Colonic mucosa (tissue), 4 donors: Measurements from ENCODE around the gene OR2S2. TPM values are rescaled to one million over a fixed set of nuclear protein-coding genes. Genes with fewer than 3 reads are reported as not detected.
"Not testable (repeated sequence)": the region's sequence is repeated elsewhere in the genome, so short reads cannot be mapped to it uniquely, and the experiment has no call there.

Experiments
- DNase-seq: peaks from one replicate; pipeline ENCODE4 v3.0.0-alpha.2; 2020
- H3K27ac ChIP-seq: fragments of 200-600 bp; one replicate; pipeline ENCODE4 v1.8.0; 2021
- H3K27me3 ChIP-seq: fragments of 200-600 bp; one replicate; pipeline ENCODE4 v1.8.0; 2021
- H3K36me3 ChIP-seq: fragments of 200-600 bp; one replicate; pipeline ENCODE4 v1.8.0; 2021
- H3K4me1 ChIP-seq: fragments of 200-600 bp; one replicate; pipeline ENCODE4 v1.8.0; 2021; ENCODE audit warnings: mild to moderate bottlenecking
- H3K4me3 ChIP-seq: fragments of 200-600 bp; one replicate; pipeline ENCODE4 v1.8.0; 2021
- H3K9ac ChIP-seq, 2 donors: one replicate each; pipeline ENCODE4 v1.7.0; 2013; ENCODE audit warnings: control low read depth in 2 of 2, low read depth in 2 of 2, low read length in 2 of 2
- H3K9me3 ChIP-seq: fragments of 200-600 bp; one replicate; pipeline ENCODE4 v1.8.0; 2021
- intact Hi-C: fragments of 100-400 bp; cut with DNase I; formaldehyde crosslinking; loops from one replicate; pipeline ENCODE4 v1.14.1; 2022
- total RNA-seq, 2 donors: library from RNA; stranded (reverse); fragmentation: NEBNext Ultra II Directional in 1 of 2; extraction: Animal tissue kit (Norgen Biotek cat#: 25700) in 1 of 2; gene quantifications; one replicate each; pipeline ENCODE4 v1.2.1, GENCODE V29; 2021
- TF ChIP-seq, protein P1 (sequence below): fragments of 200-600 bp; IDR thresholded peaks from one replicate; pipeline ENCODE4 v1.8.0; 2022; ENCODE audit warnings: antibody characterized with exemption, mild to moderate bottlenecking
- donor health status: healthy.
- donor health status: DM: no; HTN: no; CAD: no.
- donor health status: DM: no; HTN: no; CAD: no.

The OR2S2 gene
- total RNA-seq, 2 donors from 2014 or later: not detected

DNA sequence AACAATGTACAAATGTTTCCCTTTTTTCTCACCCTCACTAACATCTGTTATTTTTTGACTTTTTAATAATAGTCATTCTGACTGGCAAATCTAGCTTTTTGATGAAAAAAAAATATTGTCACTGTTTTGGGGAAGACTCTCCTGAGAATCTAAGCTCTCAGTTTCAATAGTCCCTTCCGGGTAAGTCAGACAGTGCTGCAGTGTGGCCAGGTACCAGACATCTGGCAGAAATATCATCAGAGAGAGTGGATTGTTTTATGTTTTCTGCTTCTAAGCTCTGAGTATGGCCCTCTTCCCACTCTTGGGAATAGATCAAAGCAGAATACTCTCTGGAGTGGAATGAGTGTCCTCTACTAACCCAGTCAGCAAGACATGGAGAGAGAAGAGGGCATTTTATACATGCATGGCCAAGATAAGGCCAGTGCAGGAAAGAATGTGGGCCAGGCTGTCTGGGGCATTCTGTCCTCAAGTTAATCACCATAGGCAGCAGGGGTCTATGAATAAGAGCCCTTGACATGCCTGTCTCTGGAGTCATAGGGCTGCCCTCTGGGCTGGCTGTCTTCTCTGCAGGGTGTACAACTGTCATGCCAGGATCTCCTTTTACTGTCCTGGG, 38.5 kb upstream of the OR2S2 start:
- Histone ChIP-seq H3K4me3 (no peak overlapping the region), H3K27me3 (no peaks in the 10 kb centered on the region), H3K27ac (no peak overlapping the region), H3K4me1 (no peaks in the 10 kb centered on the region), H3K9me3 (no peaks in the 10 kb centered on the region), H3K36me3 (no peaks in the 10 kb centered on the region), H3K9ac (no peak overlapping the region)
- intact Hi-C loops: no loop called here
- no peak for DNase-seq
- TF ChIP-seq, protein P1, sequence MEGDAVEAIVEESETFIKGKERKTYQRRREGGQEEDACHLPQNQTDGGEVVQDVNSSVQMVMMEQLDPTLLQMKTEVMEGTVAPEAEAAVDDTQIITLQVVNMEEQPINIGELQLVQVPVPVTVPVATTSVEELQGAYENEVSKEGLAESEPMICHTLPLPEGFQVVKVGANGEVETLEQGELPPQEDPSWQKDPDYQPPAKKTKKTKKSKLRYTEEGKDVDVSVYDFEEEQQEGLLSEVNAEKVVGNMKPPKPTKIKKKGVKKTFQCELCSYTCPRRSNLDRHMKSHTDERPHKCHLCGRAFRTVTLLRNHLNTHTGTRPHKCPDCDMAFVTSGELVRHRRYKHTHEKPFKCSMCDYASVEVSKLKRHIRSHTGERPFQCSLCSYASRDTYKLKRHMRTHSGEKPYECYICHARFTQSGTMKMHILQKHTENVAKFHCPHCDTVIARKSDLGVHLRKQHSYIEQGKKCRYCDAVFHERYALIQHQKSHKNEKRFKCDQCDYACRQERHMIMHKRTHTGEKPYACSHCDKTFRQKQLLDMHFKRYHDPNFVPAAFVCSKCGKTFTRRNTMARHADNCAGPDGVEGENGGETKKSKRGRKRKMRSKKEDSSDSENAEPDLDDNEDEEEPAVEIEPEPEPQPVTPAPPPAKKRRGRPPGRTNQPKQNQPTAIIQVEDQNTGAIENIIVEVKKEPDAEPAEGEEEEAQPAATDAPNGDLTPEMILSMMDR: no peak

DNA sequence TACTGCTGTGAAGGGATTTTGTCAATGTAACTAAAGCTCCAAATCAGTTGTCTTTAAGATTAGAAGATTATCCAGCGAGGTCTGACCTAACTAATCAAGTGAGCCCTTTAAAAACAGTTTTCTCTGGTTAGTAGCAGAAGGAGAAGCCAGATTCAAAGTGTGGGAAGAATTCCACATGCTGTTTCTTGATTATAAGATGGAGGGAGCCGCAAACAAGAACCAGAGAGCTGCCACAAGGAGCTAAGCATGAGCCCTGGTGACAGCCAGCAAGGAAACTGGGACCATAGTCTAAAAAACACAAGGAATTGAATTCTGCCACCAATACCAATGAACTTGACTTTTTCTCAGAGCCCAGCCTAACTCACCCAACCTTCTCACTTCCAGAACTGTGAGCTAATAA, 37.0 kb upstream of the OR2S2 start:
- Histone ChIP-seq H3K36me3 (no peaks in the 10 kb centered on the region), H3K9me3 (no peaks in the 10 kb centered on the region), H3K4me1 (no peaks in the 10 kb centered on the region), H3K27me3 (no peaks in the 10 kb centered on the region), H3K9ac (no peak overlapping the region), H3K4me3 (no peak overlapping the region), H3K27ac (no peak overlapping the region)
- TF ChIP-seq, protein P1: no peak
- intact Hi-C loops: no loop called here
- DNase-seq: no peak

DNA sequence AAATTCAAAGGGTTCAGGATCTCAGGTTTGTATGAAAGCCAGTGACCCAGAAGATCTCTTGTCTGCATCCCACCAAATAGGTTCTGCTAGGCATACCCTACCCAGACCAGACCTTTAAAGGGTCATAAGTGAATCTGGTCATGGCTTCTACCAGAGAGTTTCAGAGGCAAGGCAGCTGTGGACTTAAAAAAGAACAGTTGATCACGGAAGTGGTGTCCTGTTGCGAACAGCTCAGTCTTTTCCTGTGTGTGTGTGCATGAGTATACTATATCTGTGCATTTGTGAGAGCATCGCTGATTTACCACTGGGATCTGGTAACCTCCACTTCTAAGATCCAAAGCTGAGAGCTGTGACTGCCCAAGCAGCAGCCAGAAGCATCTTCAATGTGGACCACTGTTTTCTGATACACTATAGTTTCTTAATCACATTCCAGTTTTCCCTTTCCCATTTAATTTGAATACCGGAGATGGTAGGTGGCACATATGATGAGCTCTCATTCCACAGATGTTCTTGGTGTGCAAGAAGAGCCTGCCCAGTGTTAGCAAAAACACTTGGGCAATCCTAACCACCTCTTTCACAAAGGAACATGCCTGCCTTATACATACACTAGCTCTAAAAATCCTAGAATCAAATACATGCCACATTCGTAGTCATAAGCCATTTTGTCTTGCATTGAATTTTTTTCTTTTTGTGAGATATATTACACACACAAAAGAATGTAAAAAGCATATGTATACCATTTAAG, 36.2 kb upstream of the OR2S2 start:
- H3K4me3 ChIP-seq: no peak overlapping the region
- H3K36me3 ChIP-seq: no peaks in the 10 kb centered on the region
- no peak for DNase-seq
- no peaks in the 10 kb centered on the region for H3K4me1 ChIP-seq
- TF ChIP-seq, protein P1: no peak
- no peaks in the 10 kb centered on the region for H3K27me3 ChIP-seq
- no peak overlapping the region for H3K27ac ChIP-seq
- H3K9ac ChIP-seq: no peak overlapping the region
- intact Hi-C loops: no loop called here
- no peaks in the 10 kb centered on the region for H3K9me3 ChIP-seq

DNA sequence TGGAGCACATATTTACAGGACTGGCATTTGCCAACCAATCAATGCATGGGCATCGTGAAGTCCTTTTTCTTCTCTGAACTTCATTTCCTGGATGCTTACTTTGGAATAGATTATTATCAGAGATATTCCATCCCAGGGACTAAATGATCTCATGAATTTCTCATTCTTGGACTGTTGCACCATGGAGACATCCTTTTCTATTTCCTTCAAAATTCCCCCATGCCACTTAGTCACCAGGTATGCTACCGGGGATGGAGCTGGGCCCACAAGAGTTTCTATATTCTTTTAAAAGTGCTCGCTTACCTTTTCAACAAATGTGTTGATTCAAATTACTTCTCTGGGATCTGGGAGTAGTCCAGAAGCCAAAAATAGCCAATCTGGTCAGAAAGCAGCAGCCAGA, 35.2 kb upstream of the OR2S2 start:
- H3K27me3 ChIP-seq, H3K36me3 ChIP-seq, H3K4me3 ChIP-seq, H3K4me1 ChIP-seq, DNase-seq, intact Hi-C loops, H3K9me3 ChIP-seq, H3K9ac ChIP-seq, H3K27ac ChIP-seq: not testable (repeated sequence)

DNA sequence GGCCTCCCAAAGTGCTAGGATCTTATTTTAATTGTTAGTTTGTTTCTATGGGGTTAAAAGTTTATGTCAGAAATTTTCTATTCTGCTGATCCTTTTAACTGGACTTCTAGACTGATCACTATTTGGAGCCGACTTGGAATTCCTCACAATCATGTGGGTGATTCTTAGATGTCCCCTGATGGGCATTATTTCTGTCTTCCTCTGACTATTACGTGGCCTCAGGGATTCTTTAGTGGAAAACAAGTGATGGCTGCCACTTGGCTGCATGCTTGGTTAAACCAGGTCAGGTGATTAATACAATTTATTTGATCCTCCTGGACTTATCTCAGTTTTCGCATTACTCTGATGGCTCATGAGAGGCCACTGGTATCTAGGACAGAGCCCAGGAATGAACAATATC, 32.2 kb upstream of the OR2S2 start:
- TF ChIP-seq, protein P1: no peak
- intact Hi-C loops: no loop called here

DNA sequence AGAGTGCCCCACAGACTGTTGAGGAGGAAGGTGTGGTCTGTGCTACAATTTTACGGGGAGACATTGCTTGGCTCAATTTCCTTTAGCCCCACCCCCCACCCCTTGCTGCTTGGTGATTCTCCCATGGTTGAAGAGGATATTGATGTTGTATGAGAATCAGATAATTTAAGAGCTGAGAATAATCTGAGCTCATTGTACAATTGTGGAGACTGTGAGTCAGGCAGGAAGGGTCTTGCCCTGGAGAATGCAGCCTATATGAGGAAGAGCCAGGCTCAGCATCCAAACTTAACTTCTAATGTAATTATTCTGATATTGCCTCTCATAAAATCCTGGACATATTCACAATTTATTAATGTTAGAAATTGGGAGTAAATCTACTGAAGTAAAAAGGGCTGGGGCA, 26.1 kb upstream of the OR2S2 start:
- Histone ChIP-seq H3K27ac (no peak overlapping the region), H3K36me3 (no peaks in the 10 kb centered on the region), H3K4me3 (no peak overlapping the region), H3K27me3 (no peaks in the 10 kb centered on the region), H3K4me1 (no peaks in the 10 kb centered on the region), H3K9ac (no peak overlapping the region), H3K9me3 (no peaks in the 10 kb centered on the region)
- TF ChIP-seq, protein P1: no peak
- no peak for DNase-seq
- intact Hi-C loops: no loop called here

More for the DNA sequence above, 32.2 kb upstream of the OR2S2 start:
- H3K9me3 ChIP-seq: no peaks in the 10 kb centered on the region
- H3K27me3 ChIP-seq: no peaks in the 10 kb centered on the region
- H3K27ac ChIP-seq: no peak overlapping the region
- H3K4me3 ChIP-seq: no peak overlapping the region
- H3K36me3 ChIP-seq: no peaks in the 10 kb centered on the region
- H3K4me1 ChIP-seq: no peaks in the 10 kb centered on the region
- H3K9ac ChIP-seq: no peak overlapping the region
- DNase-seq: no peak
